Prostate gland (tissue), 2 donors: Measurements from ENCODE around the gene PLPPR1.

Experiments
- CTCF ChIP-seq, 4 experiments: fragments of 200-600 bp in 2 of 4; fragments of 450-650 bp in 2 of 4; sonication (generic) in 2 of 4; IDR thresholded peaks; 1 replicate in 3 of 4; 2 replicates in 1 of 4; pipeline ENCODE4 v1.5.1; 2016 to 2019; ENCODE audit warnings: antibody characterized with exemption in 4 of 4, mild to moderate bottlenecking in 2 of 4, moderate library complexity in 2 of 4
- POLR2A ChIP-seq: fragments of 450-650 bp; IDR thresholded peaks from one replicate; pipeline ENCODE4 v1.6.1; 2016; ENCODE audit warnings: antibody characterized with exemption, mild to moderate bottlenecking

GRCh38 chr9:101359679-101360078 is 331.2 kb downstream of the PLPPR1 start:
- TF ChIP-seq CTCF (IDR thresholded peaks at IDR 0.05) = no peak
- no peak for TF ChIP-seq POLR2A
